ENCODE data around the gene CHAD.

The CHAD gene

GRCh38 chr17:50448643-50449042 lies 20.0 kb downstream of the CHAD start:
- TF ChIP-seq CTCF (conservative IDR thresholded peaks at IDR 0.05; ENCODE audit: low read depth, low read length): no peak
- no peak overlapping the region for H3K4me3 ChIP-seq (ENCODE audit: low read depth, low read length)
- no peak for DNase-seq (ENCODE audit: low read depth)

GRCh38 chr17:50447870-50448595 lies 20.6 kb downstream of the CHAD start:
- H3K4me3 ChIP-seq (ENCODE audit: low read depth, low read length): no peak overlapping the region
- TF ChIP-seq CTCF (conservative IDR thresholded peaks at IDR 0.05; ENCODE audit: low read depth, low read length): no peak
- no peak for DNase-seq (ENCODE audit: low read depth)

GRCh38 chr17:50445730-50446325 lies 22.9 kb downstream of the CHAD start:
- DNase-seq (ENCODE audit: low read depth): no peak
- no peak for TF ChIP-seq CTCF (conservative IDR thresholded peaks at IDR 0.05; ENCODE audit: low read depth, low read length)
- H3K4me3 ChIP-seq (ENCODE audit: low read depth, low read length): no peak overlapping the region

- no peak for TF ChIP-seq CTCF (conservative IDR thresholded peaks at IDR 0.05; ENCODE audit: low read depth, low read length)
- no peak for DNase-seq (ENCODE audit: low read depth)
- H3K4me3 ChIP-seq (ENCODE audit: low read depth, low read length): no peak overlapping the region
Observed at GRCh38 chr17:50444841-50445715, 23.6 kb downstream of the CHAD start.

GRCh38 chr17:50443505-50443974 lies 25.1 kb downstream of the CHAD start:
- H3K4me3 ChIP-seq (ENCODE audit: low read depth, low read length): no peak overlapping the region
- no peak for TF ChIP-seq CTCF (conservative IDR thresholded peaks at IDR 0.05; ENCODE audit: low read depth, low read length)
- peak; percentile 43 for DNase-seq (ENCODE audit: low read depth)

GRCh38 chr17:50440838-50441829 lies 27.5 kb downstream of the CHAD start:
- TF ChIP-seq CTCF (conservative IDR thresholded peaks at IDR 0.05; ENCODE audit: low read depth, low read length): no peak
- DNase-seq (ENCODE audit: low read depth): no peak
- H3K4me3 ChIP-seq (ENCODE audit: low read depth, low read length): no peak overlapping the region

Measured in choroid plexus epithelial cell (primary cell).